GM12878 (cell line): ENCODE measurements around the gene KLHL25. TPM values are rescaled to one million over a fixed set of nuclear protein-coding genes. Genes with fewer than 3 reads are reported as not detected.

Experiments
- ATAC-seq: fragments of 200-7000 bp; cut with Tn5 transposase; 3 replicates; pipeline ENCODE4 v1.9.1; 2020; ENCODE audit warnings: mild to moderate bottlenecking, moderate library complexity
- BruUV-seq: library from RNA; stranded (reverse); fragments of 400-500 nt; replicated peaks from 2 replicates; lab custom pipeline; 2021; lab: Mats Ljungman, UMichigan
- CTCF ChIA-PET: fragments of 300-600 bp; sonication (Branson Sonifier 250); formaldehyde crosslinking; extraction: SDS; loops from one replicate; lab custom pipeline; 2021; ENCODE audit warnings: inconsistent platforms; lab: Yijun Ruan, JAX
- POLR2A ChIA-PET: fragments of 350-600 bp; formaldehyde crosslinking; extraction: SDS; loops from one replicate; lab custom pipeline; 2021; ENCODE audit warnings: inconsistent platforms; lab: Charles Lee
- RAD21 ChIA-PET: fragments of 300-600 bp; sonication (Branson Sonifier 250); formaldehyde crosslinking; loops from one replicate; lab custom pipeline; 2023; ENCODE audit warnings: antibody characterized with exemption; ENCODE audit not compliant: unreplicated experiment; lab: Charles Lee
- SMC1A ChIA-PET: fragments of 300-600 bp; sonication (Branson Sonifier 250); formaldehyde crosslinking; loops from one replicate; lab custom pipeline; 2023; ENCODE audit not compliant: unreplicated experiment, uncharacterized antibody; lab: Charles Lee
- DNase-seq: peaks from one replicate; pipeline ENCODE4 v3.0.0-alpha.2; 2011; ENCODE audit warnings: low read depth, low spot score
- FAIRE-seq: peaks from 3 replicates; lab custom pipeline; 2011; peaks lifted over from hg19 to GRCh38; lab: Jason Lieb, UNC
- H2AFZ ChIP-seq: 2 replicates; pipeline ENCODE4 v1.6.0; 2011; ENCODE audit warnings: low read depth, low read length, control low read depth; ENCODE audit not compliant: control insufficient read depth
- H3K27ac ChIP-seq: 2 replicates; pipeline ENCODE4 v1.5.1; 2011; ENCODE audit warnings: control low read depth; ENCODE audit not compliant: control insufficient read depth, insufficient read depth
- H3K27me3 ChIP-seq, 2 experiments: replicated peaks in 1 of 2; 2 replicates each; pipeline versions ENCODE4 v1.6.0 to v1.6.1; 2011; ENCODE audit warnings: low read length in 1 of 2; ENCODE audit not compliant: control insufficient read depth in 2 of 2, insufficient read depth in 2 of 2
- H3K36me3 ChIP-seq, 2 experiments: 2 replicates each; pipeline ENCODE4 v1.5.1; 2011; ENCODE audit warnings: low read length in 1 of 2; ENCODE audit not compliant: control insufficient read depth in 2 of 2, insufficient read depth in 2 of 2
- H3K4me1 ChIP-seq: 2 replicates; pipeline ENCODE4 v1.6.1; 2011; ENCODE audit warnings: mild to moderate bottlenecking, low read length, moderate library complexity, mixed read lengths; ENCODE audit not compliant: control insufficient read depth, insufficient read depth
- H3K4me2 ChIP-seq: 2 replicates; pipeline ENCODE4 v1.6.0; 2011; ENCODE audit warnings: control low read depth; ENCODE audit not compliant: control insufficient read depth, insufficient read depth
- H3K4me3 ChIP-seq: fragments of 200-600 bp; sonication (generic); 2 replicates; pipeline ENCODE4 v1.5.1; 2016
- H3K79me2 ChIP-seq: 2 replicates; pipeline ENCODE4 v1.6.0; 2011; ENCODE audit warnings: low read length; ENCODE audit not compliant: control insufficient read depth, insufficient read depth
- H3K9ac ChIP-seq: 2 replicates; pipeline ENCODE4 v1.8.0; 2011; ENCODE audit warnings: low read length, control low read depth, mixed read lengths; ENCODE audit not compliant: control insufficient read depth, insufficient read depth
- H3K9me3 ChIP-seq: replicated peaks from 3 replicates; pipeline ENCODE4 v1.5.1; 2011; ENCODE audit warnings: mild to moderate bottlenecking, low read length; ENCODE audit not compliant: control insufficient read depth, insufficient read depth
- H4K20me1 ChIP-seq: 2 replicates; pipeline ENCODE4 v1.6.0; 2011; ENCODE audit not compliant: control insufficient read depth, insufficient read depth
- HSF1 ChIP-seq: fragments of 150-350 bp; IDR thresholded peaks from 2 replicates; pipeline ENCODE4 v1.6.1; 2014; ENCODE audit warnings: mild to moderate bottlenecking, low read depth, low read length
- RCOR1 ChIP-seq: conservative IDR thresholded peaks from 2 replicates; pipeline ENCODE4 v1.6.1; 2012; ENCODE audit warnings: low read depth, low read length, improper control_type of control experiment
- WGBS: methylation state at CpG from one replicate; pipeline ENCODE4 v1.1.6; 2016; ENCODE audit warnings: low lambda C conversion rate; ENCODE audit not compliant: insufficient replicate concordance, insufficient coverage; ENCODE audit errors: missing lambda C conversion rate; 5-methylcytosine and 5-hydroxymethylcytosine counted together
- in situ Hi-C: fragments of 300-500 bp; cut with MboI; formaldehyde crosslinking; loops from 9 replicates; pipeline ENCODE4 v1.14.3; 2018; ENCODE audit warnings: mixed read lengths
- intact Hi-C: fragments of 100-400 bp; cut with micrococcal nuclease; formaldehyde crosslinking; loops from one replicate; pipeline ENCODE4 v1.14.2; 2022; ENCODE audit not compliant: unreplicated experiment
- polyA plus RNA-seq, 11 experiments: library from polyadenylated mRNA; depleted of rRNA in 4 of 11; unstranded in 6 of 11; stranded (reverse) in 5 of 11; fragments of >200 nt; fragmentation: Nextera tagmentation in 4 of 11; fragmentation: Illumina TruSeq in 1 of 11; extraction: Ambion mirVana in 4 of 11; extraction: Trizol in 1 of 11; gene quantifications; 1 replicate in 1 of 11; 2 replicates in 10 of 11; pipeline versions ENCODE4 v1.2.1 to v1.2.3, GENCODE V29; 2011 to 2016; ENCODE audit warnings: inconsistent platforms in 2 of 11, missing spikeins in 2 of 11, low read depth in 1 of 11
- total RNA-seq, 4 experiments: library from RNA; depleted of rRNA in 3 of 4; stranded (reverse); fragments of >200 nt in 3 of 4; fragmentation: Illumina TruSeq in 1 of 4; extraction: Trizol in 1 of 4; gene quantifications; 2 replicates each; pipeline versions ENCODE4 v1.2.1 to v1.2.3, GENCODE V29; 2013 to 2021
- TF ChIP-seq, protein P1 (sequence below), 3 experiments: IDR thresholded peaks in 2 of 3; conservative IDR thresholded peaks in 1 of 3; 2 replicates each; pipeline ENCODE4 v1.5.1; 2011; ENCODE audit warnings: low read depth in 3 of 3, low read length in 3 of 3, mild to moderate bottlenecking in 3 of 3, control low read depth in 2 of 3, moderate library complexity in 2 of 3, inconsistent platforms in 1 of 3, mixed read lengths in 1 of 3; ENCODE audit not compliant: control insufficient read depth in 2 of 3, insufficient read depth in 1 of 3; ENCODE audit errors: extremely low read depth in 1 of 3

Gene KLHL25
- total and polyA plus RNA-seq, 10 of the 15 experiments (the other 5 are each of a cell fraction or from before 2014, with no cell fraction given) = 0.04 to 3.0 (median 2.1) TPM; not detected in 1

- no peaks in the 10 kb centered on the region for H3K9me3 ChIP-seq
- no peak overlapping the region for H2AFZ ChIP-seq
- H3K27ac ChIP-seq = no peak overlapping the region
- FAIRE-seq (no peak), ATAC-seq (no peak), DNase-seq (no peak)
- RAD21 ChIA-PET = interaction anchor here (0.8 kb wide), 1 partner anchor 201 kb away, joined by 3 read pairs; no protein-coding TSS in a partner anchor
- no peaks in the 10 kb centered on the region for H3K4me1 ChIP-seq
- POLR2A ChIA-PET = no interaction called here
- no peak overlapping the region for H3K4me3 ChIP-seq
- no peaks in the 10 kb centered on the region for H4K20me1 ChIP-seq
- CTCF ChIA-PET = interaction anchor here (1.0 to 1.6 kb wide), 3 partner anchors 8 to 267 kb away, joined by 3 read pairs; no protein-coding TSS in a partner anchor
- no TSS peak for BruUV-seq
- H3K9ac ChIP-seq = no peak overlapping the region
- no peaks in the 10 kb centered on the region for H3K79me2 ChIP-seq
- H3K4me2 ChIP-seq = no peak overlapping the region
- intact Hi-C loops (no loop called here), in situ Hi-C loops (no loop called here)
- 98% methylated on average over 4 of the region's 4 CpGs for WGBS
- TF ChIP-seq HSF1 (no peak), RCOR1 (no peak)
- TF ChIP-seq, protein P1, sequence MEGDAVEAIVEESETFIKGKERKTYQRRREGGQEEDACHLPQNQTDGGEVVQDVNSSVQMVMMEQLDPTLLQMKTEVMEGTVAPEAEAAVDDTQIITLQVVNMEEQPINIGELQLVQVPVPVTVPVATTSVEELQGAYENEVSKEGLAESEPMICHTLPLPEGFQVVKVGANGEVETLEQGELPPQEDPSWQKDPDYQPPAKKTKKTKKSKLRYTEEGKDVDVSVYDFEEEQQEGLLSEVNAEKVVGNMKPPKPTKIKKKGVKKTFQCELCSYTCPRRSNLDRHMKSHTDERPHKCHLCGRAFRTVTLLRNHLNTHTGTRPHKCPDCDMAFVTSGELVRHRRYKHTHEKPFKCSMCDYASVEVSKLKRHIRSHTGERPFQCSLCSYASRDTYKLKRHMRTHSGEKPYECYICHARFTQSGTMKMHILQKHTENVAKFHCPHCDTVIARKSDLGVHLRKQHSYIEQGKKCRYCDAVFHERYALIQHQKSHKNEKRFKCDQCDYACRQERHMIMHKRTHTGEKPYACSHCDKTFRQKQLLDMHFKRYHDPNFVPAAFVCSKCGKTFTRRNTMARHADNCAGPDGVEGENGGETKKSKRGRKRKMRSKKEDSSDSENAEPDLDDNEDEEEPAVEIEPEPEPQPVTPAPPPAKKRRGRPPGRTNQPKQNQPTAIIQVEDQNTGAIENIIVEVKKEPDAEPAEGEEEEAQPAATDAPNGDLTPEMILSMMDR (IDR thresholded peaks at IDR 0.05 in 2 of 3, conservative IDR thresholded peaks at IDR 0.05 in 1 of 3; ENCODE audit: control insufficient read depth in 2 of 3, extremely low read depth in 1 of 3, insufficient read depth in 1 of 3, low read depth in 3 of 3, low read length in 3 of 3) = no peak
- no peaks in the 10 kb centered on the region for H3K27me3 ChIP-seq
- SMC1A ChIA-PET = no interaction called here
- no peaks in the 10 kb centered on the region; a peak in 1 of 4 replicates for H3K36me3 ChIP-seq
These were observed 38.8 kb downstream of the KLHL25 start for GRCh38 chr15:85755942-85756341.
